Hepatocyte (in vitro differentiated cells): ENCODE data around the gene CYFIP1.

Experiments used
- CTCF ChIP-seq: fragments of 200-600 bp; sonication (generic); IDR thresholded peaks from 2 replicates; pipeline ENCODE4 v1.5.1; 2016; ENCODE audit warnings: antibody characterized with exemption, mild to moderate bottlenecking; ENCODE audit not compliant: poor library complexity
- EZH2phosphoT487 ChIP-seq: fragments of 200-600 bp; sonication (generic); IDR thresholded peaks from one replicate; pipeline ENCODE4 v1.6.1; 2018; ENCODE audit warnings: antibody characterized with exemption, mild to moderate bottlenecking, low read depth, moderate library complexity; ENCODE audit not compliant: unreplicated experiment, severe bottlenecking

DNA sequence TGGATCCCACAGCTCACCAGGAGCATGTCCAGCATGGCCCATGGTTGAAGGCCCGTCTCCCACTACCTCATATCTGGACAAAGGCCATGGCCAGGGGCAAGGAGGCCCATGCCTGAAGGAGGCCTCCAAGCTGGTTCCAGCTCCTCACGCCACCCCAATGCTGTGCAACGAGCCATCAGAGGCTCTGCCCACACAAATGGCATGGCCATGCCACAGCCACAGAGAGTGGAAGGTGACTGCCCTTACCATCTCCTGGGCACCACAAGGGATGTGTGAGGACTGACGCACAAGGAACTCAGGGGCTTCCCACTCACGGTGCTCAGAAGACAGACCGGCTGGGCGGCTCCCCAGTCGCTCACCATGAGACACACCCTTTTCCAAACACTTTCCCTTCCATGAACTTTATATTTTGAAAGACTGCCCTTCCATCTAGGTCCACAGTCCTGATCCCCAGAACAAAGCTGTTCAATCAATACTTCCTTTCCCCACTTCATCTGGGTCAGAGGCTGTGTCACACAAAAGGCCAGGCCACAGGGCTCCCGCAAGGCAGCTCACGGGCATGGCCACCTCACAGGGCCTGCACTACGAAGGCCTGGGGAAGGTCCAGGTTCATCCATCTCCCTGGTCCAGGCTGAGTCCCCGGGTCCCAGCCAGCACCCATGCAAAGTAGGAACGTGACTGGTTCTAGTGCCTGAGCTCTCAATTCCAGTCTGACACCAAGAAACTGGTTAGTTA lies 66.4 kb downstream of the CYFIP1 start:
- TF ChIP-seq CTCF (no peak), EZH2phosphoT487 (no peak)
